ENCODE results near the gene FAM161A.
"Not testable (repeated sequence)": the region's sequence is repeated elsewhere in the genome, so short reads cannot be mapped to it uniquely, and the experiment has no call there.

The FAM161A gene

DNA sequence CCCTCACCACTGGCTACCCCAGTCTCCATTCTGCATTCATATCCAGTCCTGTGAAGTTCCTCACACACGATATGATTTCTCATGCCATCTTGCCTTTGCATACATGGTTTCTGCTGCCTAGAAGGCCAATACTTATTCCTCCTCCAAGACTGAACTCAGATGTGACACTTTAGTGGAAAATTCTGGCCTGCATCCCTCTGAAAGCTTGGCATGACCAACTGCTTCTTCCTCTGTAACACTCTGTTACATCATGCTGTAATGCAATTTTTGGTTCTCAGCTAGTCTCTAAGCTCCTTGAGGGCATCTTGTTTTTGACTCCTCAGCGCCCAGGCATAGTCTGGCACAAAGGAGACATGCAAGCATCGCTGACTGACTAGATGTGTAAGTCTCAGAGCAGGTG is 12.6 kb downstream of the FAM161A start:
- DNase-seq (ENCODE audit: low read depth), result no peak

DNA sequence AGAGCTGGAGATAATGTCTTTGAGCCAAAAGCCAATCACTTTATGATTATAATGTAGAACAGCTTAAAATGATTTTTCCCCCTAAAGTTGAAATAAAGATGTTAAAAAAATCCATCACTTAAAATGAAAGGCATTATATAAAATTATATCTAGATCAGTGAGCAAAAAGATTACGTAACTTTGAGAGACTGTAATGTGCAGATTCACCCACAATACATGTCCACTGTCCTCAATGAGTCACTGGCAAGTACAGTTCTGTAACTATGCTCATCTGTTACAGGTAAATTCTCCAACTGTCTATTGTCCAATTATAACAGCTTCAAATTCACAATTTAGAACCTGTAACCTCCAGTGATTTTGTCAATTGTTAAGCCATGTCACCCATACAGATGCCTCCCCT is 19.0 kb downstream of the FAM161A start:
- no peak for DNase-seq (ENCODE audit: low read depth)

DNA sequence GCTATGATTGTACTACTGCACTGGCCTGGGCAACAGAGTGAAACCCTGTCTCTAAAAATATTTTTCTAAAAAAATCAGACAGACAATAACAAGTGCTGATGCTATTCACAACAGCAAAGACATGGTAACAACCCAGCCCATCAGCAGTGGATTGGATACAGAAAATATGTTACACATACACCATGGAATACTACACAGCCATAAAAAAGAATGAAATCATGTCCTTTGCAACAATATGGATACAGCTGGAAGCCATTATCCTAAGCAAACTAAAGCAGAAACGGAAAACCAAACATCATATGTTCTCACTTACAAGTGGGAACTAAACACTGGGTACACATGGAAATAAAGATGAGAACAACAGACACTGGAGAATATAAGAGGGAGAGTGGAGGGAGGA is 19.9 kb downstream of the FAM161A start:
- no peak for DNase-seq (ENCODE audit: low read depth)

DNA sequence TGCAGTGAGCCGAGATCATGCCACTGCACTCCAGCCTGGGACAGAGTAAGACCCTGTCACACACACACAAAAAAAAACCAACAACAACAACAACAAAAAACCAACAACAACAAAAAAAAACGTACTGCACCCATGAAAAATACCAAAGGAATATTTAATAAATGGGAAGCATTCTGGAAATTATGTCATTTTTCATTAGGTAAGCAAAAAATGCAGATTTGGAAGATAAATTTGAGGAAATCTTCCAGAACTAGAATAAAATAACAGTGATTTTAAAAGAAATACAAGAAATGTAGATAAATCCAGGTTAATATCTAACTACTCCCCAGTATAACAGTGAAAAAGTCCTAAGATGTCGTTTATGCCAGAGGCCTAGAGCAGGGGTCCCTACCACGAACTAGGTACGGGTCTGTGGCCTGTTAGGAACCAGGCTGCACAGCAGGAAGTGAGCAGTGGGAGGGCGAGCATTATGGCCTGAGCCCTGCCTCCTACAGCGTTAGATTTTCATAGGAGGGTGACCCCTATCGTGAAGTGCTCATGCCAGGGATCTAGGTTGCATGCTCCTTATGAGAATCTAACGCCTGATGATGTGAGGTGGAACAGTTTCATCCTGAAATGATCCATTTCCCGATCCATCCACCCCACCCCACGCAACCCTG is 21.5 kb downstream of the FAM161A start:
- no peak for DNase-seq (ENCODE audit: low read depth)

DNA sequence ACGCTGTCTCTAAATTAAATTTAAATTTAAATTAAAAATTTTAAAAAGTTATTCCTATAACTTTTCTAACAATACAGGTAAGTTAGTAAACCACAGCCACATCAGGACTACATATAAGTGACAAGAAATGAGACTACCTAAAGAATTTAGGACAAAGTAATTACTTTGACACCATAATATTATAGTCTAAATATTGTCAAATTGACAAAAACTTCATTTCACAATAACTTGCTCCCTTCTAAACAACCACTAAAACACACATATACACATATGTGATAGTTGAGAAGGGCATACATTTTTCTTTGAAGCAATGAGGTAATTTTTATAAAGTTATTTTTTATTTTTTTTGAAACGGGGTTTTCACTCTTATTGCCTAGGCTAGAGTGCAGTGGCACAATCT is 31.6 kb downstream of the FAM161A start:
- DNase-seq (ENCODE audit: low read depth), result no peak

DNA sequence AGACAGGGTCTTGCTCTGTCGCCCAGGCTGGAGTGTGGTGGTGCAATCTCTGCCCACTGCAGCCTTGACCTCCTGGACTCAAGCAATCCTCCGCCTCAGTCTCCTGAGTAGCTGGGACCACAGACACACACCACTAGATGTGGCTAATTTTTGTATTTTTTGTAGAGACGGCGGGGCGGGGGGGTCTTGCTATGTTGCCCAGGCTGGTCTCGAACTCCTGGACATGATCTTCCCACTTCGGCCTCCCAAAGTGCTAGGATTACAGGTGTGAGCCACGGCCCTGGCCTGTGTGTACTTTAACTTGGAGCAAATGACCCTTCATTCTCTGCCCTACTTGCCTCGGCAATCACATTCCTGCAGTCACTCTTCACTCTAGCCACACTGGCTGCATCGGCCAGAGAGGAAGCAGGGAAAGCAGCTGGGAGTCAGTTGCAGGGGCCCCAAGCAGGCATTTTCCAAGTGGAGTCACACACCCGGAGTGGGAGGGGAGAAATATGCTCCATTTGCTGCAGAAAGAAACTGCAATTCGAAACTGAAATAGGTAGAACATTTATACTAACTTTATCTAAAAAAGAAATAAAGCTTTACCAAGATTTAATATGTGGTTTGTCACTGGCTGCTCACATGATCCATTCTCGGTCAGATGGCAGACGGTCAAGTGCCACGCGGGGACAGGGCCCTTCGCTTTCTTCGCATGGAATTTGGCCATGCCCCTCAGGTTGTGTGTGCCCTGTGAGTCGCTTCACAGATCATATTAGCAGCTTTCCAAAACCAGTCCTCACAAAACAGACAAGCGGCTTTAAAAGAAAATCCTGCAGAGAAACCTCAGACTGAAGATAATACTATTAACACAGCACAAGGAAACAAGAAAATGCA is 37.1 kb downstream of the FAM161A start:
- DNase-seq (ENCODE audit: low read depth), result peak; percentile 6

DNA sequence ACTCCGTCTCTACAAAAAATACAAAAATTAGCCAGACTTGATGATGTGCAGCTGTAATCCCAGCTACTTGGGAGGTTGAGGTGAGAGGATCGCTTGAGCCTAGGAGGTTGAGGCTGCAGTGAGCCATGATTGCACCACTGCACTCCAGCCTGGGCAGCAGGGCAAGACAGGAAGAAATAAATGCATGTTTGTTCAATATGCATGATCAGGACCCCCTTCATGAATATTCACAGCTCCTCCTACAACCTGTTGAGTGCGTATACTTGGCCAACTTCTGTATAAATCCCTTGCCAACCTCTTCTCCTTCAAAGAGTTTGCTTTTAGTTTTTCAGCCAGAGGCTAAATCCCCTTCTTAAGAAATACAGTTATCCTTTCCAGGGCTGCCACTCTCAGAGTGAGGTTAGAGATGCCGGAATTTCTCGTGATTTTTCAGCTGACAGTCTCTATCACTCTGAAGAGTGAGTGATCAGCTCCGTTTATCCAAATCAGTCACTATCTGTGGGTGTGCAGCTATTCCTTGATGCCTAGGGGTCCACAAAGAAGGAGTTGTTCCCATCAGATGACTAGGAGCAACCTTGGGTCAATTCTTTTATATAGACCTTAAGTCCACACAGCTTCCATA is 39.2 kb downstream of the FAM161A start:
- DNase-seq (ENCODE audit: low read depth), result no peak

DNA sequence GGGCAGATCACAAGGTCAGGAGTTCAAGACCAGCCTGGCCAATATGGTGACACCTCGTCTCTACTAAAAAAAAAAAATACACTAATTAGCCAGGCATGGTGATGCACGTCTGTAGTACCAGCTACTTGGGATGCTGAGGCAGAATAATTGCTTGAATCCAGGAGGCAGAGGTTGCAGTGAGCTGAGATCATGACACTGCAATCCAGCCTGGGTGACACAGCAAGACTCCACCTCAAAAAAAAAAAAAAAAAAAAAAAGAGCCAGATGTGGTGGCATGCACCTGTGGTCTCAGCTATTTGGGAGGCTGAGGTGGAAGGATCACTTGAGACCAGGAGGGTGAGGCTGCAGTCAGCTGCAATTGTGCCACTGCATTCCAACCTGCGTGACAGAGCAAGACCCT is 40.5 kb downstream of the FAM161A start:
- DNase-seq (ENCODE audit: low read depth), result not testable (repeated sequence)

DNA sequence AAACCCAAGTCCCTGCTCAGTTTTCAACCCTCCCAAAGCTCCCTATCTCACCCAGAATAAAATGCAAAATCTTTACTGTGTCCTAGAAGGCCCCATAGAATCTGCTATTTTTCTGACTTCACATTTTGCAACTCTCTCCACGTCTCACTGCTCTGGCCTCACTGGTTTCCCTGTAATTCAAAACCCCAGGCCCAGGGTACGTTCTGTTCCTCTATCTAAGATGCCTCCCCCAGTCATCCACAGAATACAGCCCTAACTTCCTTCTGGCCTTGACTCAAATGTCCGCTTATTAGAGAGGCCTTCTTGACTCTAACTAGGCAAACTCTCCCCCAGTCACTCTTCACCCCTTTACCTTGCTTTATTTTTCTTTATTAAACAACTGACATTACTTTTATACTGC is 42.0 kb downstream of the FAM161A start:
- DNase-seq (ENCODE audit: low read depth), result no peak

DNA sequence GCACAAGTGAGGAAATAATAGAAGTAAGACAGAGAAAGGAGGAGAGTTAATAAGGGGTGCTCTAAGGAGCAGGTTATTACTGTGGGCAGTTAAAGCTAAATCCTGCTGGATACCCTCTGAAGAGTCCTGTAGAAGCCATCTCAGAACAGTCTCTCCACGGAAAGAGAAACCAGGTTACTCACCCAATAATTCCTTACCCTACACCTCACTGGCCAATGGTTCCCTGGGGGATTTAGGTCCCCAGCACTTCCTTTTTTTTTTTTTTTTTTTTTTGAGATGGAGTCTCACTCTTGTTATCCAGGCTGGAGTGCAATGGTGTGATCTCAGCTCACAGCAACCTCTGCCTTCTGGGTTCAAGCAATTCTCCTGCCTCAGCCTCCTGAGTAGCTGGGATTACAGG is 43.7 kb downstream of the FAM161A start:
- not testable (repeated sequence) for DNase-seq (ENCODE audit: low read depth)

DNA sequence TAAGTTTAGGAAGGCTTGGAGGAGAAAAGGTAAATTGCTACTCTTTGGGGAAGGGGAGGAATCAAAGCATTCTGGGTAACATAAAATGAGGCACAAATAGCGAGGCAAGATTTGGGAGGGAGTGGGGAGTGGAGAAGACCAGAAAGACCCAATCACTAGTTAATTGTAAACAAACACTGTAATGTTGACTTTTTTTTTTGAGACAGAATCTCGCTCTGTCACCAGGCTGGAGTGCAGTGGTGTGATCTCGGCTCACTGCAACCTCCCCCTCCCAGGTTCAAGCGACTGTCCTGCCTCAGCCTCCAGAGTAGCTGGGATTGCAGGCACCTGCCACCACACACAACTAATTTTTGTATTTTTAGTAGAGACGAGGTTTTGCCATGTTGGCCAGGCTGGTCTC is 45.2 kb downstream of the FAM161A start:
- not testable (repeated sequence) for DNase-seq (ENCODE audit: low read depth)

DNA sequence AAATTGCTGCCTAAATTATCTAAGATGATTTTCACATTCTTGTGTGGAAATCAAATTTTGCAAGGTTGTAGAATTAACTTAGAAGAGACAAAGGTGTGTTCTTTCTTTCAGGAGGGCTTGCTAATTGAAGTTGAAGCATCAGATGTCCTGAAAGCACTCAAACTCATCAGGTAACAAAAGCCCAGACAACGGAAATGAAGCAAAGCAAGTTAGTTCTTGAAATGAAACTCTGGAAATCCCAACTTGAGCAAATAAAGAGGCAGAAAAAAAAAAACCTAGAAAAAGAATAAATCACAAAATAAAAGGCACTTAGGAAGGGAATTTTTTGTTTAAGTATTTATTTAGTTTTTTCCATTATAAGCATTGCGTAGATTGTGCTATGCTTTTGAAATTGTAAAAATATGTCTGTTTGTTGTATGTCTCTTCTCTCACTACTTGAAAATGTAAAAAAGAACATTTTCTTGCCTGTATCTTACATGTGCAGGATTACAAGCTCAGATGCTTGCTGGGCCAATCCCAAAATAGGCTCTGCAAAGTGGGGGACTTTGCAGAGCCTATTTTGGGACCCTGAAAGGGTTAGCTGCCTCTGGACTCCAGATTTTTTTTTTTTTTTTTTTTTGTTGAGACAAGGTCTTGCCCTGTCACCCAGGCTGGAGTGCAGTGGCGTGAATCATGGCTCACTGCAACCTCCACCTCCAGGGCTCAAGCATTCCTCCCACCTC is 46.7 kb downstream of the FAM161A start:
- no peak for DNase-seq (ENCODE audit: low read depth)

DNA sequence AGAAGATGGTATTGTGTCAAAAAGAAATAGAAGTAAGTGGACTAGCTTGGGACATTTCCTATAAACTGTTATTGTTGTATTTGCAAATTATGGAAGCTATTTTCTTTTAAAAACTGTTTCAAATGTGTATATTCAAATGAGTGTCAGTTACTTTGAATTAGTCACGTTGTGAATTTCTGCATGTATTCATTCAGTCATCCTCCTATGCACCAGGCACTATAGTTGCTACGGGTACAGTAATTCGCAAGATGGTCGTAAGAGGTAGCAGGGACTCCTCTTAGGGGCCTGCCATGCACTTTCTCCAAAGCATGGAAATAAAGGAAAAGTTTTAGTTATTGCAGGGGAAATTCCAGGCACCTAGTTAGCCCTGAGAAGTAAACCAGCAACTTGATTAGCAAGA is 51.3 kb downstream of the FAM161A start:
- DNase-seq (ENCODE audit: low read depth), result no peak

DNA sequence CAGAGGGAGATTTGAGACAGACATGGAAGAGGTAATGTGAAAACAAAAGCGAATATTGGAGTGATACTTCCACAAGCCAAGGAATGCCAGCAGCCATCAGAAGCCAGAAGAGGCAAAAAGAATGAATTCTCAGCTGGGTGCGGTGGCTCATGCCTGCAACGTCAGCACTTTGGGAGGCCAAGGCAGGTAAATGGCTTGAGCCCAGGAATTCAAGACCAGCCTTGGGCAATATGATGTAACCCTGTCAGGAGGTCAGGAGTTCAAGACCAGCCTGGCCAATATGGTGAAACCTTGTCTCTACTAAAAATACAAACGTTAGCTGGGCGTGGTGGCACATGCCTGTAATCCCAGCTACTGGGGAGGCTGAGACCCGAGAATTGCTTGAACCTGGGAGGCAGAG is 54.8 kb downstream of the FAM161A start:
- no peak for DNase-seq (ENCODE audit: low read depth)

DNA sequence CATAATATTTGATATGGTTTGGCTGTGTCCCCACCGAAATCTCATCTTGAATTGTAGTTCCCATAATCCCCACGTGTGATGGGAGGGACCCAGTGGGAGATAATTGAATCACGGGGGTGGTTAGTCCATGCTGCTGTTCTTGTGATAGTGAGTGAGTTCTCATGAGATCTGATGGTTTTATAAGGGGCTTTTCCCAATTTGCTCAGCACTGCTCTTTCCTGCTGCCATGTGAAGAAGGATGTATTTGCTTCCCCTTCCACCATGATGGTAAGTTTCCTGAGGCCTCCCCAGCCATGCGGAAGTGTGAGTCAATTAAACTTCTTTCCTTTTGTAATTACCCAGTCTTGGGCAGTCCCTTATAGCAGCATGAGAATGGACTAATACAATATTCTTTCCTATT is 56.4 kb downstream of the FAM161A start:
- not testable (repeated sequence) for DNase-seq (ENCODE audit: low read depth)

DNA sequence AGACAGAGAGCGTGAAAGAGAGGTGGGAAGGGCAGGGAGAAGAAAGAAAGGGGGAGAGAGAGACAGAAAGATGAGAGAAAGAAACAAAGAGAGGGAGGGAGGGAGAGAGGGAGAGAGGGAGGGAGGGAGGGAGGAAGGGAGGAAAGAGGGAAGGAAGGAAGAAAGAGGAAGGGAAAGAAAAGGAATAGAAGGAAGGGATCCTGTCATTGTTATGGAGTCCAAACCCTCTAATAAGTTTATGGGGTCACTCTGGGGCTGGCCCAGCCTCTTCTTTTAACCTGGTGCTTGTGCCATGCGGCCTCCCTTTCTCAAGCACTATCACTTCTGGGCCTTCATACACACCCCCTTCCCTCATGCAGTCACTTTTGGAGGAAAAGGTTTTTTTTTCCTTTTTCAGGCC is 58.5 kb downstream of the FAM161A start:
- no peak for DNase-seq (ENCODE audit: low read depth)

DNA sequence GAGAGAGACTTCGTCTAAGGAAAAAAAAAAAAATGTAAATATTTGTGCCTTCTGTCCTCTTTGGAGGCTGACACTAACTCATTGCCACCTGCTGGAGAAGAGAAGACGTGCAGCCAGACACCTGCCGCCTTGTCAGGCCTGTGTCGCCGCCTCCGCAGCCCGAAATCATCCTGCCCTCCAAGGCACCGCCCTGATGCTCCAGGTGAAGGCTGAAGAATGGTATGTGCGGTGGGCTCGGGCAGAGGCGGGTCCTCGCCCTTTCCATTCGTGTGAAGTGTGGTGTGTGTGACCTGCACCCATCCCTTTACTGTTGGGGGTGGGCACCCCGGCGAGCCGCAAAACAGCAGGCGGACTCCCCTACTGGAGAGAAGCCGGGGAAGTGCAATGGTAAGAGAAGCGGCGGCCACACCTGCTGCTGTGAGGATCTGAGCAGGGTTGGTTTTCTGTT is 60.4 kb downstream of the FAM161A start:
- peak; percentile 56 for DNase-seq (ENCODE audit: low read depth)

DNA sequence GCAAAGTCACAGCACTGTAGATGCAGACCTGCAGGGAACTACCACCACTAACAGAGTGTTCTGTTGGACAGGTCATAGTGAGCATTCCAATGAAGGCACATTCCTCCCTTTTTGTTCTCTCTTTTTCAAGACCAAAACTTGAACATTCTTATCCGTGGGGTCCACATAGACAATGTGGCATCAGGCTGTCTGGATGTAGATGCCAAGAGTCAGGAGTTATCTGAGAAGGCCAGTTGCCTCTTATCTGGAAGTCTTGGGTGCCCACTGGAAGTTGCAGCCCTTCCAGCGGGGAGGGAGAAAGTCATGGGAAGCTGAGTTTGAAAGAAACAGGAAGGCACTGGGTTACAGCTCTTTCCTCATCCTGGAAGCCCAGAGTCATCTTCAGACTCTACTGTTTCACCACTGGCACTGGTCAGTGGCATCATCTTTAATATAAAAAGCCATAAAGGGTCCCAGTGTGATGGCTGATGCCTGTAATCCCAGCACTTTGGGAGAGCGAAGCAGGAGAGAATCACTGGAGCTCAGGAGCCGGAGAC is 61.4 kb downstream of the FAM161A start:
- DNase-seq (ENCODE audit: low read depth), result no peak

DNA sequence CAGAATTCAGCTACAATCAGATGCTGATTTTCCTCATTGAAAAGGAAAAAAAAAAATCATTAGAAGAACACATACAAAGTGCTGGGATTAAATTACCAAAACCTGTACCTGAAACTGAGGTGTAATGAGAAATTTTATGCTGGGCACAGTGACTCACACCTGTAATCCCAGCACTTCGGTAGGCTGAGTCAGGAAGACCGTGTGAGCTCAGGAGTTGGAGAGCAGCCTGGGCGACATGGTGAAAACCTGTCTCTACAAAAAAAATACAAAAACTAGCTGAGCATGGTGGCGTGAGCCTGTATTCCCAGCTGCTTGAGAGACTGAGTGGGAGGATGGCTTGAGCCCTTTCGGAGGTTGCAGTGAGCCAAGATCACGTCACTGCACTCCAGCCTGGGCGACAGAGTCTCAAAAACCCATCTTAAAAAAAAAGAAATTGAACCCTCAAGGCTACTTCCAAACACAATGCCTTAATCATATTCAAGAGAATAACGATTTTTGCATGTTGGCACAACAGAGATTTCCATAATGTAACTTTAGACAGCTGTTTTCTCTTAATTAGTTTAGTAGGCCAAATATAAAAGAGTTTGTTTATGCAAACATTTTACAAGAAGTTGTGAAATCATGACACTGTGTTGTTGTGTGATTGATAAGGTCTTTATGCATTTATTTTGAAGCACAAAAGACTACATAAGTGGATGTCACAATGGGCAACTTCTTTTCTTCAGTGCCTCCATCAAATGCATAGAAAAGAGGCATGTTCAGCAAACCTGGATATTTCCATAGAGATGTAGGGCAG is 63.9 kb downstream of the FAM161A start:
- DNase-seq (ENCODE audit: low read depth), result no peak

DNA sequence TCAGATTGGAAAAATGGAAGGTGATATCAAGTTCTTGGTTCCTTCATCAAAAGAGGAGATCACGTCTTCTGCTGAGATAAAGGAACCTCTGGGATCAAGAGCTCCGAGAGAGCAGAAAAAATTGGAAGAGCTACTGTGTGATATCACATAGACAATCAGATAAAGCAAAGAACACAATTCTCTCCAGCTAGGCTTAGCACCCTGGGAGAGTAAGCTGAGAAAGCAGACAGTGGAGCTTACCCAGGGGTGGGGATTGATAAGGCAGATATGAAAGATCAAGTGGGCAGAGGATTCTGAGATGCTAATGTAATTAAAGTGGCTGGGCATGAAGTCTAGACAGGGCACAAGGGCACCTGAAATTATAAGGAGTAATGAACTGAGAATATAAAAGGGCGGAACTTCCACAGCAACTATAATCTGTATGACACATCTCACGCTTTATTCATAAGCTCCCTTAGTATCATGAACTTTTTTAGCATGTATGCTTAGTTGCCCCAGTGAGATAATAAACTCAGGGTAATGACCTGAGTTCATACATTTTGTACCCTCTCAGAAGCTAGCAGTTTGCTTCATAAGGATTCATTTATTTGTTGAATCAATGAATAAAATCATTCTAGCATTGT is 65.8 kb downstream of the FAM161A start:
- no peak for DNase-seq (ENCODE audit: low read depth)

DNA sequence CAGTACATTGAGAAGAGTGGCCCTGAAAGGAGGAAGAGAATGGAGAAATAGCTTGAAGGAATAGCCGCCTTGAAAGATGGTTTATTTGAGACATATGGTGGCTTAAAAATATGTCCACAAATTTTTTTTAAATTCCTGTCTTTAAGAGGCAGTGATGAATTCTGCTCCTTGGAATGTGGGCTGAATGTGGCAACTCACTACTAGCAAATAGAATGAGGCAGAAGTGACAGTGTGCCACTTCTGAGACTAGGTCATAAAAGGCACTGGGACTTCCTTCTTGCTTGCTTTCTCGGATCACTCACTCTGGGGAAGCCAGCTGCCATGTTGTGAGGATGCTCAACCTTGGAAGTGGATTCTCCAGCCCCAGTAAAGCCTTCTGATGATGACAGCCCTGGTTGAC is 67.0 kb downstream of the FAM161A start:
- peak; percentile 34 for DNase-seq (ENCODE audit: low read depth)

Data from EH (cell line).